ENCODE results near the gene CHCHD4. TPM values are rescaled to one million over a fixed set of nuclear protein-coding genes. Genes with fewer than 3 reads are reported as not detected.

The CHCHD4 gene
- total and polyA plus RNA-seq, 2 of the 13 experiments (the other 11 are each of a cell fraction or from before 2014, with no cell fraction given): 15.8 to 24.1 TPM

- DNase-seq (ENCODE audit: low spot score) (peak; percentile 47), FAIRE-seq (peak; percentile 81), ATAC-seq (peak; percentile 72)
- ChIA-PET CTCF (ENCODE audit: low intra/inter-chr PET ratio, low total read pairs) (interaction anchor here (1.6 kb wide), 1 partner anchor 217 kb away, joined by 8 read pairs; no protein-coding TSS in a partner anchor), POLR2A (interaction anchor here (1.0 to 1.6 kb wide), 2 partner anchors 11 to 218 kb away, joined by 5 to 7 read pairs; partner anchors contain the start of genes CHCHD4 and TMEM43)
- intact Hi-C loops (cut with micrococcal nuclease; ENCODE audit: unreplicated experiment): loop anchor here (1.0 kb wide), 1 partner anchor 218 kb away; no protein-coding TSS in a partner anchor
- no peaks in the 10 kb centered on the region for H3K9me3 ChIP-seq (ENCODE audit: low read length)
- no peaks in the 10 kb centered on the region for H4K20me1 ChIP-seq (ENCODE audit: insufficient read depth, low read length)
- 86% methylated on average over 7 of the region's 7 CpGs for WGBS (ENCODE audit: low lambda C conversion rate)
- H3K27ac ChIP-seq (ENCODE audit: extremely low read length, insufficient read depth, low read length): peak overlapping the region; percentile 44
- H3K9ac ChIP-seq (ENCODE audit: insufficient read depth, low read depth, low read length): no peak overlapping the region
- no peak overlapping the region for H3K4me3 ChIP-seq (replicated peaks in 1 of 3; ENCODE audit: insufficient read depth in 1 of 3, low read depth in 2 of 3, low read length in 3 of 3)
- peaks cover 40% of the 10 kb centered on the region for H3K4me1 ChIP-seq (ENCODE audit: insufficient read depth, low read length)
- peaks cover 7% of the 10 kb centered on the region for H3K79me2 ChIP-seq (ENCODE audit: insufficient read depth, low read length)
- no TSS peak for BruUV-seq (replicated peaks)
- H3K36me3 ChIP-seq (replicated peaks in 1 of 2; ENCODE audit: control insufficient read depth in 1 of 2, insufficient read depth in 2 of 2, low read length in 2 of 2): peaks cover 11 to 43% of the 10 kb centered on the region in 2 experiments; a peak in 4 of 5 replicates
- in situ Hi-C loops (cut with HindIII; ENCODE audit: extremely low pct_ligation_motif_present, low pct_unique_long_range_greater_than_20kb): no loop called here
- H3K27me3 ChIP-seq (ENCODE audit: control insufficient read depth in 1 of 2, insufficient read depth in 2 of 2, low read length in 2 of 2): no peaks in the 10 kb centered on the region
- no peak overlapping the region for H2AFZ ChIP-seq (ENCODE audit: low read length)
- peak overlapping the region; percentile 28; the same call in 1 of the 2 replicates for H3K4me2 ChIP-seq (ENCODE audit: low read depth, low read length)
- TF ChIP-seq ZNF607 (CRISPR knock-in tag; IDR thresholded peaks at IDR 0.05; ENCODE audit: borderline replicate concordance) (0 out of 2 replicates have a peak, but pooled peaks have one; percentile 32), PPARG (CRISPR knock-in tag; conservative IDR thresholded peaks at IDR 0.05) (peak; percentile 95), NCOR1 (IDR thresholded peaks at IDR 0.05; ENCODE audit: borderline replicate concordance, low read length) (peak; percentile 80), MXI1 (IDR thresholded peaks at IDR 0.05; ENCODE audit: borderline replicate concordance, low read depth, low read length) (peak; percentile 49; the same call in 1 of the 3 replicates), PAXIP1 (CRISPR knock-in tag; conservative IDR thresholded peaks at IDR 0.05) (peak; percentile 40; the same call in 1 of the 2 replicates), SKI (IDR thresholded peaks at IDR 0.05; ENCODE audit: partially characterized antibody) (peak; percentile 50), SALL1 (CRISPR knock-in tag; IDR thresholded peaks at IDR 0.05) (peak; percentile 51), ZNF7 (CRISPR knock-in tag; IDR thresholded peaks at IDR 0.05) (no peak), HNF4A (CRISPR knock-in tag; IDR thresholded peaks at IDR 0.05) (peak; percentile 68), NFIB (CRISPR knock-in tag; IDR thresholded peaks at IDR 0.05; ENCODE audit: borderline replicate concordance) (no peak), SSRP1 (CRISPR knock-in tag; IDR thresholded peaks at IDR 0.05) (no peak), ZNF660 (CRISPR knock-in tag; IDR thresholded peaks at IDR 0.05; ENCODE audit: borderline replicate concordance, low read depth) (no peak), KDM6A (CRISPR knock-in tag; IDR thresholded peaks at IDR 0.05; ENCODE audit: low read depth) (0 out of 2 replicates have a peak, but pooled peaks have one; percentile 29), STAG1 (CRISPR knock-in tag; IDR thresholded peaks at IDR 0.05) (peak; percentile 59), ZNF501 (CRISPR knock-in tag; IDR thresholded peaks at IDR 0.05) (peak; percentile 69; the same call in 1 of the 2 replicates), RAD21 (CRISPR knock-in tag; IDR thresholded peaks at IDR 0.05) (peak; percentile 53; the same call in 1 of the 2 replicates), HIC2 (CRISPR knock-in tag; IDR thresholded peaks at IDR 0.05; ENCODE audit: low read depth) (peak; percentile 49; the same call in 1 of the 2 replicates)
Measured at GRCh38 chr3:14113965-14114635, 10.6 kb downstream of the CHCHD4 start.
